Mammary epithelial cell (primary cell): ENCODE results near the gene SULT2B1.

Experiments
- CTCF ChIP-seq, 2 donors: IDR thresholded peaks in 1 of 2; conservative IDR thresholded peaks in 1 of 2; 2 replicates each; pipeline ENCODE4 v1.5.1; 2011 to 2012; ENCODE audit warnings: inconsistent platforms in 2 of 2, low read length in 2 of 2, mild to moderate bottlenecking in 2 of 2, control low read depth in 1 of 2, low read depth in 1 of 2; ENCODE audit not compliant: insufficient read depth in 1 of 2; ENCODE audit errors: extremely low read depth in 1 of 2
- EZH2 ChIP-seq: IDR thresholded peaks from 2 replicates; pipeline ENCODE4 v1.6.1; 2012; ENCODE audit warnings: low read length, inconsistent platforms, borderline replicate concordance

GRCh38 chr19:48502350-48503018 is 49.5 kb upstream of the SULT2B1 start:
- TF ChIP-seq CTCF (conservative IDR thresholded peaks at IDR 0.05 in 1 of 2, IDR thresholded peaks at IDR 0.05 in 1 of 2; ENCODE audit: extremely low read depth in 1 of 2, insufficient read depth in 1 of 2, low read depth in 1 of 2, low read length in 2 of 2) (no peak), EZH2 (no peak)
